Retinal pigment epithelial cell (primary cell): Measurements from ENCODE around the gene GRIP1.
"Not testable (repeated sequence)": the region's sequence is repeated elsewhere in the genome, so short reads cannot be mapped to it uniquely, and the experiment has no call there.

Source experiments
- DNase-seq: peaks from one replicate; pipeline ENCODE4 v3.0.0-alpha.2; 2010; ENCODE audit warnings: low read depth
- H3K4me3 ChIP-seq: 2 replicates; pipeline ENCODE4 v1.5.1; 2011; ENCODE audit warnings: mild to moderate bottlenecking, low read length, control low read depth, moderate library complexity
- TF ChIP-seq, protein P1 (sequence below): conservative IDR thresholded peaks from 2 replicates; pipeline ENCODE4 v1.5.1; 2011; ENCODE audit warnings: low read depth, low read length, control low read depth, inconsistent platforms

Gene GRIP1

DNA sequence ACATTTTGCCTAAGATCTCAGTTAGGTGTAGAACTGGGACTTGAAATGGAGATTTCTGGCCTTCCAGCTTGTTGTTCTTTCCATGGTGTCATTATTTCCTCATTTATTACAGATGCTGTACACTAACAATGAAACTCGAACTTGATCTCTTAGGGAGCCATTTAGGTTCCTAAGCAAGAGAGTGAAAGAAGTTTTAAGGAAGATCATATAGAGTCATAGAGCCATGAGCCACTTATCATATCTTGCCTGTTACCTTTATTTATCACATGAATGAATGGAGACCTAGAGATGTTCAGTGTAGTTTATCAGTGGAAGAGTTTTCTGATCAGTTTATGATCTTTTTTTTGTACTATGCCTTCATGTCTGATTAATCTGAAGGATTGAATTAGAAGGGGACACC lies 366.7 kb downstream of the GRIP1 start:
- H3K4me3 ChIP-seq, result no peak overlapping the region

DNA sequence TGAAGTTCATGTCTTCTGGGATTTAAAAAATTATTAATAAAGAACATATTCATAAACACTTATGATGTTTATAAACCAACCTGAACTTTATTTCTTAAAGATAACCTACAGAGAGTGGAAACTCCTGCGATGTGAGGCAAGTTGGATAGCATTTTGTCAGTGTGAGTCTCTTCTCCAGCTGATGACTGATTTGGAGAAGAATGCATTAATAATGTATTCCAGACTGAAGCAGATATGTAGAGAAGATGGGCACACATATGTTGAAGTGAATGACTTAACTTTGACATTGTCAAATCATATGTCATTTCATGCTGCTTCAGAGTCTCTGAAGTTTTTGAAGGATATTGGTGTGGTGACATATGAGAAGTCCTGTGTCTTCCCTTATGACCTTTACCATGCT lies 369.3 kb downstream of the GRIP1 start:
- H3K4me3 ChIP-seq, result no peak overlapping the region
- DNase-seq, result no peak
- TF ChIP-seq, protein P1, sequence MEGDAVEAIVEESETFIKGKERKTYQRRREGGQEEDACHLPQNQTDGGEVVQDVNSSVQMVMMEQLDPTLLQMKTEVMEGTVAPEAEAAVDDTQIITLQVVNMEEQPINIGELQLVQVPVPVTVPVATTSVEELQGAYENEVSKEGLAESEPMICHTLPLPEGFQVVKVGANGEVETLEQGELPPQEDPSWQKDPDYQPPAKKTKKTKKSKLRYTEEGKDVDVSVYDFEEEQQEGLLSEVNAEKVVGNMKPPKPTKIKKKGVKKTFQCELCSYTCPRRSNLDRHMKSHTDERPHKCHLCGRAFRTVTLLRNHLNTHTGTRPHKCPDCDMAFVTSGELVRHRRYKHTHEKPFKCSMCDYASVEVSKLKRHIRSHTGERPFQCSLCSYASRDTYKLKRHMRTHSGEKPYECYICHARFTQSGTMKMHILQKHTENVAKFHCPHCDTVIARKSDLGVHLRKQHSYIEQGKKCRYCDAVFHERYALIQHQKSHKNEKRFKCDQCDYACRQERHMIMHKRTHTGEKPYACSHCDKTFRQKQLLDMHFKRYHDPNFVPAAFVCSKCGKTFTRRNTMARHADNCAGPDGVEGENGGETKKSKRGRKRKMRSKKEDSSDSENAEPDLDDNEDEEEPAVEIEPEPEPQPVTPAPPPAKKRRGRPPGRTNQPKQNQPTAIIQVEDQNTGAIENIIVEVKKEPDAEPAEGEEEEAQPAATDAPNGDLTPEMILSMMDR, result no peak

More for the DNA sequence above, 366.7 kb downstream of the GRIP1 start:
- TF ChIP-seq, protein P1, result no peak
- DNase-seq, result no peak

DNA sequence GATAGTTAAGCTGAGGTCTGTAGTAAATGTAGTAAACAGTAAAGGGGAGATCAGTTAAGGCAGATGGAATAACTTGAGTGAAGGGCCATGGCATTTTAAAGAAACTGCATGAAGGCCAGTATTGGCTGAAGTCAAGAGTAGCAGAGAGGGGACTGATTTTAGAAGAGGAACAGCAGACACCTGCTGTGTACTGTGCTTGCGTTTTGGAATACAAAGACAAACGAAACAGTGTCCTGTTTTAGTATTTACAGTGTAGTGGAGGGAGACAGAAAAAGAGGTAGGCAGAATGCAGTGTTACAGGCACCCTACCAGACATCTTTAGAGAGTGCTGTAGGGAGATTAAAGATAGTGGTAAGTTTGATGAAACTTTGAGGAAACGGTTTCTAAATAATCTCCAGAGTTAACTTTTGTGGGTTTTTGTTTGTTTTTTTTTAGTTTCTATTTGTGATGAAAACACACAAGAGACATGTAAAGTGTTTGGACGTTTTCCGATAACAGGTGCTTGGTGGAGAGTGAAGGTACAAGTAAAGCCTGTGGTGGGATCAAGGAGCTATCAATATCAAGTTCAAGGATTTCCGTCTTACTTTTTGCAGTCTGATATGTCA lies 374.5 kb downstream of the GRIP1 start:
- TF ChIP-seq, protein P1, result no peak
- no peak for DNase-seq
- H3K4me3 ChIP-seq, result no peak overlapping the region

DNA sequence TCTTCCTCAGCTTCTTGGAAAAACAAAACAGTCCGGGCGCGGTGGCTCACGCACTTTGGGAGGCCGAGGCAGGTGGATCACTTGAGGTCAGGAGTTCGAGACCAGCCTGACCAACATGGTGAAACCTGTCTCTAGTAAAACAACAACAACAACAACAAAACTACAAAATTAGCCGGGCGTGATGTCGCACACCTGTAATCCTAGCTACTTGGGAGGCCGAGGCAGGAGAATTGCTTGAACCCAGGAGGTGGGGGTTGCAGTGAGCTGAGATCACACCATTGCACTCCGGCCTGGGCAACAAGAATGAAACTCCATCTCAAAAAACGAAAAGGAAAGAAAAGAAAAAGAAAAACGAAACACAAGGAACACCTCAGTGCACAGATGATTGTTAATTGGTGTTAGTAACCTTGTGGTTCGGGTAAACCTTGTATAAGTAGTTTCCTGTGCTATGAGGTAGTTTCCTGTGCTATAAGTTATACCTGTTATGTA lies 375.5 kb downstream of the GRIP1 start:
- not testable (repeated sequence) for DNase-seq, H3K4me3 ChIP-seq

DNA sequence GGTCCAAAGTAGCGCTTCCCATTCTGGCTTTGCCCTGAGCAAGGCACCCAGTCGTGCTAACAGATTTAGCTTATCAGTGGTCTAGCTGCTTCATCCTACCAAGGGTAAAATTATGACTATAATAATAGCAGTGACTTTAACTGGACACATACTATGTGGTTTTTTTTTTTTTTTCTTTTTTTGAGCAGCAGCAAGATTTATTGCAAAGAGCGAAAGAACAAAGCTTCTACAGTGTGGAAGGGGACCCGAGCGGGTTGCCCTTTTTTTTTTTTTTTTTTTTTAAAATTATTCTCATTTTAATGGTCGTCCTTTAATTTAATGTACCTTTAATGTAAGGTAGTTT lies 376.1 kb downstream of the GRIP1 start:
- no peak for DNase-seq
- TF ChIP-seq, protein P1, result no peak
- peak overlapping the region; percentile 77 for H3K4me3 ChIP-seq

DNA sequence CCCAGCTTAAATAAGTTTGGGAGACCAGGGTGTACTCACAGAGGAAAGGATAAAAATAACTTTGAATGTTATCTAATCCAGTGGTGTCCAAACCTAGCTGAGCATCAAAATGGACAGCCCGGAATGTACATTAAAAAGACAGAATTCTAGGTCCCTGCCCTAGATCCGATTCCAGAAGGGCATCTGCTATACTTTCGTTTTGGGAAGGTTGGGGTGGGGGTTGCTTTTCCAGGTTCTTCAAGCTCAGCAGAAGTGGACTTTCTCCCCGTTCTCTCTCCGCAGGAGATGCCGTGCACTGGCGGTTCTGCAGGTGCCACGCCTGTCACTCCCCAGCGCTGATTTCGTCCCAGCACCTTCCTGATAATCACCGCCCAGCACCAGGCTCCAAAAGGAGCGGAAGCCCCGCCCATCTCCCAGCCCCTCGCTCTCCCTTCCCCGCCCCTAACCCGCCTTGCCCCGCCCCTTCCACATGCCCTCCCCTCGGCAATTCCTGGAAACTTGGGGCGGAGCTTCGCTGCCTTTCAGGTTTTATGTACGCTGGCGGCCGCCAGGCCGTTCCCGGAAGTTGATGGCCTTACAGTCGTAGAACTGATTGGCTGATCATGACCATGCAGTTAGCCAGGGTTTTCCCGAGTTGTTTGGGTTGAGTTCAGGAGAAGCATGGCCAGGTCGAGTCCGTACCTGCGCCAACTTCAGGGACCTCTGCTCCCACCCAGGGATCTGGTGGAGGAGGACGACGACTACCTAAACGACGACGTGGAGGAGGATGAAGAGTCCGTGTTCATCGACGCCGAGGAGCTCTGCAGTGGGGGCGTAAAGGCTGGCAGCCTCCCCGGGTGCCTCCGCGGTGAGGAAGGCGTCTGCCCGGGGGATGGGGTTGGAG lies 376.7 kb downstream of the GRIP1 start, which contains the start of gene HELB:
TSS of gene HELB (plus strand) at position 550 of the 883 bp plus-strand sequence. CDS start at position 661, 111 bp downstream.
- peak; percentile 89 for DNase-seq
- peak within 1 kb of the TSS; percentile 77 for H3K4me3 ChIP-seq
- TF ChIP-seq, protein P1, result no peak

DNA sequence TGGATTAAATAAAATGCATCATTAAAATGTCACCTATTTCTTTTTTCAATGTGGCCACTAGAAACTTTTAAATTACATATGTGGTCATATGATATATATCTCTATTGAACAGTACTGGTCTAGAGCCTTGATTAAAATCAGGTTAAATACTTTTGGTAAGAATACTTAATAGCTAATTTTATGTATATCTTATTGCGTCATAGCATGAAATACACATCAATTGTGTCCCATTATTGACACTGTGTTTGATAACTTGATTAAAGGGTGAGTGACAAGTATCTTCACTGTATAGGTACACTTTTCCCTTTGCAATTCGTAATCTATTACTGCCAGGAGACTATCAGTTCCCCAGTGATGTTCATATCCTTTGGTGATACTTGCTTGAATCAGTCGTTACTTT lies 381.0 kb downstream of the GRIP1 start:
- DNase-seq, result no peak
- TF ChIP-seq, protein P1, result no peak
- H3K4me3 ChIP-seq, result no peak overlapping the region
